ENCODE data around the gene SCYGR5.

Gene SCYGR5

DNA sequence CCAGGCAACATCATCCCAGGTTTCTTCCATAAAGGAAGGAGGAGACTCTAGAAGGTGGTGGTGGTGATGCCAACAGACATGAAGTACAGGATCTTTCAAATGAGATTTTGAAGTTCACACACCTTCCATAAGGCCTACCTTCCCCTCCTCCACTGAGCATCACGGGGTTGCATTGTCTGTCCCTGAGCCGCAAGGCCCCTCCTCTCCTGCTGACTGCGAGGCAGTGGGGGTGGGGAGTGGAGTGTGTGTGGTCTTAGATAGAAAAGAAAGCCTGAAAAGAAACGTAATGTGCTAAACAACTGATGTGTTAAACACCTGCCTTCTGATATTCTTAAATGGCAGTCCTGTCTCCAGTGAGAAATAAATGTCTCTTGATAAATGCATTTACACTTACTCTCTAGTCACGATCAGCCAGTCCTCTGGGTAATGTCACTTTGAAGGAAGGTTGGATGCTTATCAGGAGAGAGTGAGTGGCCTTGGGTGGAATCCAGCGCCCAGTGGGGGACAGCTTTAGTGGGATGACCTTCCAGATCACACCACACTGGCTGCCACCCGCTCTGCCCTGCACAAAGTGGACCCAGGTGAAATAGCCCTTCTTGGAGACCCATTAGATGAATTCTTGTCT lies 5.5 kb upstream of the SCYGR5 start:
- Histone ChIP-seq H3K9me3 (ENCODE audit: insufficient read depth, low read length) (no peaks in the 10 kb centered on the region), H2AFZ (ENCODE audit: low read depth, low read length, severe bottlenecking) (no peak overlapping the region), H3F3A (ENCODE audit: insufficient read depth) (no peaks in the 10 kb centered on the region), H3K79me2 (ENCODE audit: insufficient read depth, low read length) (no peaks in the 10 kb centered on the region), H3K9ac (ENCODE audit: low read length) (no peak overlapping the region), H3K9me2 (replicated peaks; ENCODE audit: insufficient read depth, low read length) (no peaks in the 10 kb centered on the region), H3K4me3 (ENCODE audit: insufficient read depth, low read length, poor library complexity, severe bottlenecking) (no peak overlapping the region), H3K4me2 (ENCODE audit: low read depth, low read length, poor library complexity, severe bottlenecking) (no peak overlapping the region), H3K27ac (ENCODE audit: low read depth, low read length) (no peak overlapping the region), H3K36me3 (ENCODE audit: low read length) (no peaks in the 10 kb centered on the region), H3K27me3 (ENCODE audit: low read length) (no peaks in the 10 kb centered on the region), H4K20me1 (ENCODE audit: low read depth, low read length) (no peaks in the 10 kb centered on the region)
- no peak for TF ChIP-seq CTCF (IDR thresholded peaks at IDR 0.05; ENCODE audit: insufficient read depth, low read length, poor library complexity, severe bottlenecking)
- no peak for TF ChIP-seq EZH2phosphoT487 (conservative IDR thresholded peaks at IDR 0.05; ENCODE audit: low read length)

GRCh38 chr2:227661827-227662226 lies 4.8 kb upstream of the SCYGR5 start:
- no peaks in the 10 kb centered on the region for H3K36me3 ChIP-seq (ENCODE audit: low read length)
- no peak overlapping the region for H3K4me3 ChIP-seq (ENCODE audit: insufficient read depth, low read length, poor library complexity, severe bottlenecking)
- no peaks in the 10 kb centered on the region for H3K27me3 ChIP-seq (ENCODE audit: low read length)
- no peak overlapping the region for H3K4me2 ChIP-seq (ENCODE audit: low read depth, low read length, poor library complexity, severe bottlenecking)
- no peak overlapping the region for H3K27ac ChIP-seq (ENCODE audit: low read depth, low read length)
- no peaks in the 10 kb centered on the region for H3F3A ChIP-seq (ENCODE audit: insufficient read depth)
- no peaks in the 10 kb centered on the region for H4K20me1 ChIP-seq (ENCODE audit: low read depth, low read length)
- no peak overlapping the region for H3K9ac ChIP-seq (ENCODE audit: low read length)
- no peaks in the 10 kb centered on the region for H3K9me3 ChIP-seq (ENCODE audit: insufficient read depth, low read length)
- H2AFZ ChIP-seq (ENCODE audit: low read depth, low read length, severe bottlenecking), result no peak overlapping the region
- no peaks in the 10 kb centered on the region for H3K79me2 ChIP-seq (ENCODE audit: insufficient read depth, low read length)
- no peaks in the 10 kb centered on the region for H3K9me2 ChIP-seq (replicated peaks; ENCODE audit: insufficient read depth, low read length)
- TF ChIP-seq EZH2phosphoT487 (conservative IDR thresholded peaks at IDR 0.05; ENCODE audit: low read length) (no peak), CTCF (IDR thresholded peaks at IDR 0.05; ENCODE audit: insufficient read depth, low read length, poor library complexity, severe bottlenecking) (no peak)

DNA sequence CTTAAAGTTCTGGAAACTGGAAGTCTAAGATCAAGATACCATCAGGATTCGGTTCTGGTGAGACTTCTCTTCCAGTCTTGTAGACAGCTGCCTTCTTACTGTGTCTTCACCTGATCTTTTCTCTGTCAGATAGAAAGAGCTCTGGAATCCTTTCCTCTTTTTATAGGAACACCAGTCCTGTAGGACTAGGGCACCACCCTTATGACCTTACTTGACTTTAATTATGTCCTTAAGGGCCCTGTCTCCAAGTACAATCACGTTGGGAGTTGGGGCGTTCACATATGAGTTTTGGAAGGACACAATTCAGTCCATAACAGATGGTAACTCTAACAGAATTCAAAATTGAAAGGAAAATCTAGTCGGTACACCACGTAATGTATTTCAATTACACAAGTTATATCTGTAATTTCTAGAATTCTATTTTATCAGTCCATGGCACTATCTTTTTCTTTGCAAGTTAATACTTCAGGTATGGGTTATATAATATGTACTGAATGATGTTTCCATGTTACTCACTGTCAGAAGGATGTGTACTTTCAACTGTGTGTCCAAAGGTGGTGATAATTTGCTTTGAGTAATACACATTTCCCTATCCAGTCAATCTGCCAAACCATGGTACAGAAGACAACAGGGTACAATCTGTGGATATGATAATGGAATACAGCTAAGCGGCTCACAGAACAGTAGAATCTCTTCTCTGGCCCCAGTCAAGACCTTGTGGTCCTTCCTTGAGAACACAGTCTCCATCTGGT lies 1.2 kb upstream of the SCYGR5 start:
- Histone ChIP-seq H3K79me2 (ENCODE audit: insufficient read depth, low read length) (no peaks in the 10 kb centered on the region), H3K4me3 (ENCODE audit: insufficient read depth, low read length, poor library complexity, severe bottlenecking) (no peak overlapping the region), H3K9me3 (ENCODE audit: insufficient read depth, low read length) (no peaks in the 10 kb centered on the region), H4K20me1 (ENCODE audit: low read depth, low read length) (no peaks in the 10 kb centered on the region), H3K9me2 (replicated peaks; ENCODE audit: insufficient read depth, low read length) (no peaks in the 10 kb centered on the region), H3F3A (ENCODE audit: insufficient read depth) (no peaks in the 10 kb centered on the region), H3K27ac (ENCODE audit: low read depth, low read length) (no peak overlapping the region), H3K9ac (ENCODE audit: low read length) (no peak overlapping the region), H3K27me3 (ENCODE audit: low read length) (no peaks in the 10 kb centered on the region), H3K36me3 (ENCODE audit: low read length) (no peaks in the 10 kb centered on the region), H3K4me2 (ENCODE audit: low read depth, low read length, poor library complexity, severe bottlenecking) (no peak overlapping the region), H2AFZ (ENCODE audit: low read depth, low read length, severe bottlenecking) (no peak overlapping the region)
- TF ChIP-seq CTCF (IDR thresholded peaks at IDR 0.05; ENCODE audit: insufficient read depth, low read length, poor library complexity, severe bottlenecking) (no peak), EZH2phosphoT487 (conservative IDR thresholded peaks at IDR 0.05; ENCODE audit: low read length) (no peak)
